ENCODE data around the gene LRP1. TPM values are rescaled to one million over a fixed set of nuclear protein-coding genes. Genes with fewer than 3 reads are reported as not detected.
A peak's percentile ranks its signal among the peaks of the same experiment; 100 is the strongest.

The LRP1 gene
- total RNA-seq, 1 donor from 2014 or later, result 62.7 TPM

DNA sequence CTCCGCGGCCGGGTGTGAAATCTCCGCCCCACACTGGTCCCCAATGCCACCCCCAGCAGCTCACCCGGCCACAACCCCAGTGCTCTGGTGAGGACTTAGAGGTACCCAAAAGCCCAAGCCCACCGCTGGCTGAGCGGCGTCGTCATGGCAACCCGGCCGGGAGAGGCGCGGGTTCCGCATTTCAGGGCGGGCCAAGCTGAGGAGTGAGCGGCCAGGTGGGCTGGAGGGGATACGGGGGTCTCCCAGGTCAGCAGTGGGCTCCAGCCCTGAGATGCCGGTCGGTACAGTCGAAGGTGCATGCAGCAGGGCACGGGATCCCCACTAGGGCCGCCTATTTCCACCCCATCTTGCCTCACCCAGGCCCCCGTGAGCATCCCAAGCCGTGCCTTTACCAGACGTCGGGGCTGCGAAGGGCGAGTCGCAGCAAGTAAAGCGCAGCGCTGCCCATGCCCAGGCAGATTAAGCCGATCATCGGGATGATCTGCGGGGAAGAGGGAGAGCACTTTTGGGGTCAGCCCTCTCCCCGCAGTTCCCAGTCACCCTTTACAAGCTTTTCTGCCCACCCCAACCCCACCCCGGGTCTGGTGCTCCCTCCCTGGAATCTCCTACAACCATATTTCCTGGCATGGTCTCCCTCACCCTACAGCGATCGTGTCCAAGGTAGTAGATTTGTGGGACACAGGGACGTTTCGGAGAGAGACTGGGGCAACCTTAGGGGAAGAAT is 108.1 kb downstream of the LRP1 start:
- Mint-ChIP-seq H3K4me3 (peak overlapping the region; percentile 90), H3K27me3 (ENCODE audit: low read depth) (peaks cover 58% of the 10 kb centered on the region), H3K9me3 (no peaks in the 10 kb centered on the region), H3K36me3 (ENCODE audit: low read depth) (peaks cover 17% of the 10 kb centered on the region), H3K27ac (ENCODE audit: unreplicated experiment) (no peak overlapping the region), H3K4me1 (peaks cover 52% of the 10 kb centered on the region)
- no peak for DNase-seq (ENCODE audit: low read depth, low spot score)
- TF ChIP-seq, protein P1, sequence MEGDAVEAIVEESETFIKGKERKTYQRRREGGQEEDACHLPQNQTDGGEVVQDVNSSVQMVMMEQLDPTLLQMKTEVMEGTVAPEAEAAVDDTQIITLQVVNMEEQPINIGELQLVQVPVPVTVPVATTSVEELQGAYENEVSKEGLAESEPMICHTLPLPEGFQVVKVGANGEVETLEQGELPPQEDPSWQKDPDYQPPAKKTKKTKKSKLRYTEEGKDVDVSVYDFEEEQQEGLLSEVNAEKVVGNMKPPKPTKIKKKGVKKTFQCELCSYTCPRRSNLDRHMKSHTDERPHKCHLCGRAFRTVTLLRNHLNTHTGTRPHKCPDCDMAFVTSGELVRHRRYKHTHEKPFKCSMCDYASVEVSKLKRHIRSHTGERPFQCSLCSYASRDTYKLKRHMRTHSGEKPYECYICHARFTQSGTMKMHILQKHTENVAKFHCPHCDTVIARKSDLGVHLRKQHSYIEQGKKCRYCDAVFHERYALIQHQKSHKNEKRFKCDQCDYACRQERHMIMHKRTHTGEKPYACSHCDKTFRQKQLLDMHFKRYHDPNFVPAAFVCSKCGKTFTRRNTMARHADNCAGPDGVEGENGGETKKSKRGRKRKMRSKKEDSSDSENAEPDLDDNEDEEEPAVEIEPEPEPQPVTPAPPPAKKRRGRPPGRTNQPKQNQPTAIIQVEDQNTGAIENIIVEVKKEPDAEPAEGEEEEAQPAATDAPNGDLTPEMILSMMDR (conservative IDR thresholded peaks at IDR 0.05), result no peak

DNA sequence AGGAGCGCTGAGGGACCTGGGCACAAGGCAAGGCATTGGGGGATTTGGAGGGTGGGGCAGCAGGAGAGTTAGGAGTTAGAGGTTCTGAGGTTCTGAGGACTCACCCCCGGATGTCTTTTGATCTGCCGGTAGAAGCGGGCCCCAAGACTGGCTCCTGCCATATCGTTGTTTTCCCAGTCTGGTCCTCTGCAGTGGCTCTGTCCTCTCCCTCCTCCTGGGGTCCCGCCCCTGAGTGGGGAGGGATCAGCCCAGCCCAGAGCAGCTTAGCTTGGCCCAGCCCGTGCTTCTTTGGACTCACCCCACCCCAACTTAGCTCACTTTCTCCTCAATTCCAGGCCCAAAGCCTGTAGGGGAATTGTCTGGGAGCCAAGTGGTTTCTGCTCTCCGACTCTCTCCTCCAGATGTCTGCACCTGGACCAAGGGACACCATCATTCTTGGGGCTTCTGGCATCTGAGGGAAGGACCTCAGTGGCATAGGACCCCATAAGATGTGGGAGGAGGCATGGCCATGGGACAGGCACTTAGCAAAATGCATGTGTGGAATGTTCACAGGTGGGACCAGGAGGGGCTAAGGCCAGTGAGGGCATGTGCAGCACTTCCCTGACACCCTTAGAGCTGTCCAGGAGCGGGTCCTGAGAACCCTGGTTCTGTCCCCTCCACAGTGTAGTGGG is 108.8 kb downstream of the LRP1 start:
- Mint-ChIP-seq H3K36me3 (ENCODE audit: low read depth) (peaks cover 12% of the 10 kb centered on the region), H3K27me3 (ENCODE audit: low read depth) (peaks cover 65% of the 10 kb centered on the region), H3K27ac (ENCODE audit: unreplicated experiment) (no peak overlapping the region), H3K9me3 (no peaks in the 10 kb centered on the region), H3K4me3 (peak overlapping the region; percentile 90), H3K4me1 (peaks cover 59% of the 10 kb centered on the region)
- no peak for DNase-seq (ENCODE audit: low read depth, low spot score)
- TF ChIP-seq, protein P1 (conservative IDR thresholded peaks at IDR 0.05), result no peak

- Mint-ChIP-seq H3K9me3 (no peaks in the 10 kb centered on the region), H3K36me3 (ENCODE audit: low read depth) (peaks cover 12% of the 10 kb centered on the region), H3K27me3 (ENCODE audit: low read depth) (peaks cover 70% of the 10 kb centered on the region), H3K27ac (ENCODE audit: unreplicated experiment) (no peak overlapping the region), H3K4me3 (peak overlapping the region; percentile 90), H3K4me1 (peaks cover 61% of the 10 kb centered on the region)
- no peak for DNase-seq (ENCODE audit: low read depth, low spot score)
- TF ChIP-seq, protein P1 (conservative IDR thresholded peaks at IDR 0.05), result no peak
These were observed 109.3 kb downstream of the LRP1 start for GRCh38 chr12:57237596-57237931.

DNA sequence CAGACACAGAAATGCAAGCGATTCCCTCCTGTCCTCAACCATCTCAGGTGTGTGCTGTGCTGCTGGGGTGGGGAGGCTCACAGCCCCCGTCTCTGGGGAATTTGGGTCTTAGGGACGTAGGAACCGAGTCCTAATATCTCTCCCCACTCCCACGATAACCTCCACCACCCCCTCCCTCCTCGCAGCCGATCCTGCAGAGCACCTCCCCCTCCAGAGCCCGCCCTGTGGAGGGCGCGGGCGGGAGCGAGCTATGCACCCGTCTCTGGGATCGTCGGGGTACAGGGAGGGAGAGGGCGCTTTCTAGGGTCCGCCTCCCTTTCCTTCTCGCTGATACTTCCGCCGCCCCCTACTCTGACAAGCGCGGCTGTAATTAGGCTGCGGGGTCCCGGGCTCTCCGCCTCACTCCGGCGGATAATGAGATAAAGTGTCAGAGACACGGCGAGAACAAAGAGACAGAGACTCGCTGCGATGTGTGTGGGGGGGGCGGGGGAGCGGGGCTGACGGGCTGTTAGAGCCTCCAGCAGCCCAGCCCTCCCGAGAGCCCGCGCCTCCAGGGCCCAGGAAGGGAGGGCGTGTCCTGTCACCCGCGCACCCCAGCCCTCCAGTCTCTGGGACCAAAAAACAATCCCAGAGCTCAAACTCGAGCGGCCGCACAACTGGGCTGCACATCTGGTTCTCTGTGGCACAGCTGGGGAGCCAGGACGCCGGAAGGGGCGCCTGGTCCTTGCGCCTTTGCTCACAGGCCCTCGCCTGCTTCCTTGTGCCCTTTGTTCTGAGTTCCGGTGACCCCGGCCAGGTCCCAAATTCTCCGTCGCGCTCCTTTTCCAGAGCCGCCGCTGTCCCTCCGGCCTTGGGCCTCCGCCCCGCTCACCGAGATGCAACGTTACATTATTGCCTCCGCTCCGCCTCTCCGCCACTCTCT is 109.9 kb downstream of the LRP1 start:
- peaks cover 63% of the 10 kb centered on the region for H3K4me1 Mint-ChIP-seq
- peaks cover 76% of the 10 kb centered on the region for H3K27me3 Mint-ChIP-seq (ENCODE audit: low read depth)
- no peak for DNase-seq (ENCODE audit: low read depth, low spot score)
- H3K27ac Mint-ChIP-seq (ENCODE audit: unreplicated experiment), result peak overlapping the region; percentile 68
- TF ChIP-seq, protein P1 (conservative IDR thresholded peaks at IDR 0.05), result no peak
- no peaks in the 10 kb centered on the region for H3K9me3 Mint-ChIP-seq
- peak overlapping the region; percentile 90 for H3K4me3 Mint-ChIP-seq
- peaks cover 8% of the 10 kb centered on the region for H3K36me3 Mint-ChIP-seq (ENCODE audit: low read depth)

DNA sequence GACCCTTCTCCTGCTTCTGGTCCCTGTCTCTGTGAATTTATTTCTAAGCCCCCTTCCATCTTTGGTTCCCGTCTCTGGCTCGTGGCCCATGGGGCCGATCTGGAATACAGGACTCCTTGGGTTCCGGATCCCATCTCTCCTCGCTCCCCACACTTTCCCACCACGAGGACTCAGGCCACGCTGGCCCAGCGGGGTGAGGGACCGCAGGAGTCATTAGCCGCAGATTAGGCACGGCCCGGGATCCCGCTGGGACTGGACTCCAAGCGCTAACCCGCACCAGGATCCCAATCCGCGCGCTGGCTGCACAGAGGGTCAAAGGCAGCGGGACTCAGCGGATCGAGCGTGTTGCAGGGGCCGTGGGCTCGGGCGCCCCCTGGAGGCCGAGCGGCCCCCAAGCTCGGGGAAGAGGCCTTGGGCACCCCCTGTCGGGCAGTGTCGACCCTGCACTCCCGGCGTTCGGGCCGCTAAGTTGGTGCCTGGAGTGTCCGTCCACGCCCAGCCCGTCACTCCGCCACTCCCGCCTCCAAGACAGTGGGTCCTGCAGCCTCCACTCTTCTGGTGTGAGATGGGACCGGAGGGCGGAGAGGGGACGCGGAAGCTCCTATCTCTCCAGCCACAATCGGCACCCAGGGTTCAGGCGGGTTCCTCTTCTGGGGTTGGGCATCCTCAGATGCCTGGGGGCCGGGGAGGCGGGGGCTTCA is 110.7 kb downstream of the LRP1 start:
- H3K4me1 Mint-ChIP-seq, result peaks cover 68% of the 10 kb centered on the region
- TF ChIP-seq, protein P1 (conservative IDR thresholded peaks at IDR 0.05), result peak; percentile 100

More for the DNA sequence above, 110.7 kb downstream of the LRP1 start:
- H3K4me3 Mint-ChIP-seq, result peak overlapping the region; percentile 90
- H3K27ac Mint-ChIP-seq (ENCODE audit: unreplicated experiment), result peak overlapping the region; percentile 68
- peaks cover 7% of the 10 kb centered on the region for H3K36me3 Mint-ChIP-seq (ENCODE audit: low read depth)
- peak; percentile 98 for DNase-seq (ENCODE audit: low read depth, low spot score)
- peaks cover 83% of the 10 kb centered on the region for H3K27me3 Mint-ChIP-seq (ENCODE audit: low read depth)
- no peaks in the 10 kb centered on the region for H3K9me3 Mint-ChIP-seq

All from neural crest cell (in vitro differentiated cells).